Measurements from ENCODE around the gene LPIN3. TPM values are rescaled to one million over a fixed set of nuclear protein-coding genes. Genes with fewer than 3 reads are reported as not detected.

Gene LPIN3
- total and polyA plus RNA-seq, 7 donors = 0.57 to 3.0 (median 1.5) TPM

- TF ChIP-seq CTCF (IDR thresholded peaks at IDR 0.05) = no peak
- peaks cover 44% of the 10 kb centered on the region for H3K4me1 ChIP-seq
- H3K9me3 ChIP-seq = no peaks in the 10 kb centered on the region
- intact Hi-C loops (cut with DNase I) = loop anchor here in 1 of 2 donors (5.0 kb wide), 1 partner anchor 234 kb away; no protein-coding TSS in a partner anchor
- H3K27ac ChIP-seq = peak overlapping the region; percentile 75
- H3K36me3 ChIP-seq (ENCODE audit: insufficient read depth in 1 of 2, low read depth in 1 of 2) = peaks cover 0 to 29% of the 10 kb centered on the region in 2 donors
- WGBS, 3 donors = 64 to 67% (median 65%) methylated on average over 10 of the region's 10 CpGs
- no peak for DNase-seq
- no peak for ATAC-seq
- no peak overlapping the region for H3K4me3 ChIP-seq
- no peaks in the 10 kb centered on the region for H3K27me3 ChIP-seq (ENCODE audit: insufficient read depth in 3 of 3, low read length in 2 of 3)
Measured at GRCh38 chr20:41406353-41406752, 65.7 kb downstream of the LPIN3 start.

GRCh38 chr20:41406896-41407444 is 66.3 kb downstream of the LPIN3 start:
- TF ChIP-seq CTCF (IDR thresholded peaks at IDR 0.05) = no peak
- Histone ChIP-seq H3K4me1 (peaks cover 48% of the 10 kb centered on the region), H3K27me3 (ENCODE audit: insufficient read depth in 3 of 3, low read length in 2 of 3) (no peaks in the 10 kb centered on the region), H3K4me3 (no peak overlapping the region), H3K9me3 (no peaks in the 10 kb centered on the region), H3K27ac (no peak overlapping the region), H3K36me3 (ENCODE audit: insufficient read depth in 1 of 2, low read depth in 1 of 2) (peaks cover 0 to 29% of the 10 kb centered on the region in 2 donors)
- ATAC-seq (no peak), DNase-seq (no peak)
- WGBS, 3 donors = 80 to 92% (median 88%) methylated on average over 7 of the region's 7 CpGs
- intact Hi-C loops (cut with DNase I) = loop anchor here in 1 of 2 donors (5.0 kb wide), 1 partner anchor 235 kb away; no protein-coding TSS in a partner anchor

DNA sequence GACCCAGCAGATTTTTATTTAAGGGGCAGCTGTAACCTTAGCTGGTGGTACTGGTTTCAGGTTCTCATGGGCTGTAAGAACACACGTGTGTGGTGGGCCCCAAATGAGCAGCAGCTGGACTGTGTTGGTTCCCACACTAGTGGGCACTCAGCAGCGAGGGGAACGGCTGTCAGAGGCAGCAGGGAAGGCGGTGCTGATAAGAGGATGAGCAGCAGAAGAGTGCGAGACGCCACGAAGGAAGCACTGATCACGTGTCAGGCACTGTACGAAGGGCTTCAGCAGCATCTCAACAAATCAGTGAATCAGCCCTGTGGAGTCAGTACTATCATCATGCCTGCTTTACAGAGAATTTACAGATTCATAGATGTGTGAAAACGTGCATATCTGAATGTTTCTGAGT is 67.0 kb downstream of the LPIN3 start:
- Histone ChIP-seq H3K9me3 (no peaks in the 10 kb centered on the region), H3K4me3 (no peak overlapping the region), H3K4me1 (peaks cover 52% of the 10 kb centered on the region), H3K27ac (no peak overlapping the region), H3K27me3 (ENCODE audit: insufficient read depth in 3 of 3, low read length in 2 of 3) (no peaks in the 10 kb centered on the region), H3K36me3 (ENCODE audit: insufficient read depth in 1 of 2, low read depth in 1 of 2) (peaks cover 0 to 29% of the 10 kb centered on the region in 2 donors)
- ATAC-seq = no peak
- 68 to 87% (median 75%) methylated on average over 10 of the region's 10 CpGs for WGBS, 3 donors
- no peak for DNase-seq
- no peak for TF ChIP-seq CTCF (IDR thresholded peaks at IDR 0.05)
- intact Hi-C loops (cut with DNase I) = loop anchor here in 1 of 2 donors (5.0 kb wide), 1 partner anchor 235 kb away; no protein-coding TSS in a partner anchor

GRCh38 chr20:41408156-41408794 is 67.7 kb downstream of the LPIN3 start:
- no peak for DNase-seq
- Histone ChIP-seq H3K27me3 (ENCODE audit: insufficient read depth in 3 of 3, low read length in 2 of 3) (no peaks in the 10 kb centered on the region), H3K4me1 (peaks cover 58% of the 10 kb centered on the region), H3K27ac (peak overlapping the region; percentile 68), H3K9me3 (no peaks in the 10 kb centered on the region), H3K4me3 (no peak overlapping the region), H3K36me3 (ENCODE audit: insufficient read depth in 1 of 2, low read depth in 1 of 2) (peaks cover 0 to 34% of the 10 kb centered on the region in 2 donors)
- WGBS, 3 donors = 32 to 53% (median 39%) methylated on average over 5 of the region's 5 CpGs
- ATAC-seq = peak; percentile 15 to 66 (median 44)
- TF ChIP-seq CTCF (IDR thresholded peaks at IDR 0.05) = no peak
- intact Hi-C loops (cut with DNase I) = loop anchor here in 1 of 2 donors (5.0 kb wide), 1 partner anchor 236 kb away; no protein-coding TSS in a partner anchor
